ENCODE data around the gene ITIH2.
"Not testable (repeated sequence)": the region's sequence is repeated elsewhere in the genome, so short reads cannot be mapped to it uniquely, and the experiment has no call there.

ITIH2 gene

GRCh38 chr10:7707102-7707501, 4.0 kb downstream of the ITIH2 start:
- TF ChIP-seq, protein P1, sequence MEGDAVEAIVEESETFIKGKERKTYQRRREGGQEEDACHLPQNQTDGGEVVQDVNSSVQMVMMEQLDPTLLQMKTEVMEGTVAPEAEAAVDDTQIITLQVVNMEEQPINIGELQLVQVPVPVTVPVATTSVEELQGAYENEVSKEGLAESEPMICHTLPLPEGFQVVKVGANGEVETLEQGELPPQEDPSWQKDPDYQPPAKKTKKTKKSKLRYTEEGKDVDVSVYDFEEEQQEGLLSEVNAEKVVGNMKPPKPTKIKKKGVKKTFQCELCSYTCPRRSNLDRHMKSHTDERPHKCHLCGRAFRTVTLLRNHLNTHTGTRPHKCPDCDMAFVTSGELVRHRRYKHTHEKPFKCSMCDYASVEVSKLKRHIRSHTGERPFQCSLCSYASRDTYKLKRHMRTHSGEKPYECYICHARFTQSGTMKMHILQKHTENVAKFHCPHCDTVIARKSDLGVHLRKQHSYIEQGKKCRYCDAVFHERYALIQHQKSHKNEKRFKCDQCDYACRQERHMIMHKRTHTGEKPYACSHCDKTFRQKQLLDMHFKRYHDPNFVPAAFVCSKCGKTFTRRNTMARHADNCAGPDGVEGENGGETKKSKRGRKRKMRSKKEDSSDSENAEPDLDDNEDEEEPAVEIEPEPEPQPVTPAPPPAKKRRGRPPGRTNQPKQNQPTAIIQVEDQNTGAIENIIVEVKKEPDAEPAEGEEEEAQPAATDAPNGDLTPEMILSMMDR (IDR thresholded peaks at IDR 0.05; ENCODE audit: low read length, missing control alignments): no peak
- H3K4me3 ChIP-seq (replicated peaks; ENCODE audit: low read depth, low read length): no peak overlapping the region
- DNase-seq (ENCODE audit: low read depth): no peak

- TF ChIP-seq, protein P1 (IDR thresholded peaks at IDR 0.05; ENCODE audit: low read length, missing control alignments): no peak
- DNase-seq (ENCODE audit: low read depth): no peak
- no peak overlapping the region for H3K4me3 ChIP-seq (replicated peaks; ENCODE audit: low read depth, low read length)
Observed at GRCh38 chr10:7707858-7708622, 4.9 kb downstream of the ITIH2 start.

GRCh38 chr10:7708832-7709231, 5.7 kb downstream of the ITIH2 start:
- no peak overlapping the region for H3K4me3 ChIP-seq (replicated peaks; ENCODE audit: low read depth, low read length)
- DNase-seq (ENCODE audit: low read depth): no peak
- TF ChIP-seq, protein P1 (IDR thresholded peaks at IDR 0.05; ENCODE audit: low read length, missing control alignments): no peak

DNA sequence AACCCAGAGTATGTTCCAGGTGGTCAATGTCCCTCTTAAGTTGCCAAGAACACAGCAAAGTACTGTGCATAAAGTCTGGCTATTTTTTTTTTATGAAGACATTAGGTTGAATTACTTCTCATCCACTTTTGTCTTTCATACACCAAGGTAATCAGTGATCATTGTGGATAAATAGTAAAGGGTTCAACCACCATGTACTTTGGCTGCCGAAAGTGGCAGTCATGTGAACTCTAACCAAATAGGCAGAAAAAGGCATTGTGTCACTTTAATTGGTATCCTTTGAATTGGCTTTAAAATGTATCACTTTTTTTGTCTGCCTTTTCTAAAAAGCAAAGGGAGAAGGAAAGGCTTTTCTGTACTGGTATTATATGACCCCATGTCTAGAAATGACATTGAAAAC, 7.3 kb downstream of the ITIH2 start:
- no peak overlapping the region for H3K4me3 ChIP-seq (replicated peaks; ENCODE audit: low read depth, low read length)
- no peak for DNase-seq (ENCODE audit: low read depth)
- TF ChIP-seq, protein P1 (IDR thresholded peaks at IDR 0.05; ENCODE audit: low read length, missing control alignments): no peak

GRCh38 chr10:7711075-7711474, 8.0 kb downstream of the ITIH2 start:
- DNase-seq (ENCODE audit: low read depth); H3K4me3 ChIP-seq (replicated peaks; ENCODE audit: low read depth, low read length): not testable (repeated sequence)

DNA sequence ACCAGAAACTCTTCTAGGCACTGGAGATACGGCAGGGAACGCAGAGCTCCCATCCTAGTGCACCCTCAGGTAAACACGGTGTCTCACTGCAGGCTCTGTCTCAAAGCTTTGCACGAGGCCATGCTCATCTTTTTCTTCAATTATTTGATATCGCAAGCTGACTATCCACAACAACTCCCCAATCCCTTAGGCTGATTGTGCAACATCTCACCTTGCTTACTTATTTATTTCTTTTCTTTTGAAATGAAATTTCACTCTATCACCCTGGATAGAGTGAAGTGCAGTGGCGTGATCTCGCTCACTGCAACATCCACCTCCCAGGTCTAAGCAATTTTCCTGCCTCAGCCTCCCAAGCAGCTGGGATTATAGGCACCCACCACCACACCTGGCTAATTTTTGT, 12.4 kb downstream of the ITIH2 start:
- no peak overlapping the region for H3K4me3 ChIP-seq (replicated peaks; ENCODE audit: low read depth, low read length)
- TF ChIP-seq, protein P1 (IDR thresholded peaks at IDR 0.05; ENCODE audit: low read length, missing control alignments): no peak
- no peak for DNase-seq (ENCODE audit: low read depth)

DNA sequence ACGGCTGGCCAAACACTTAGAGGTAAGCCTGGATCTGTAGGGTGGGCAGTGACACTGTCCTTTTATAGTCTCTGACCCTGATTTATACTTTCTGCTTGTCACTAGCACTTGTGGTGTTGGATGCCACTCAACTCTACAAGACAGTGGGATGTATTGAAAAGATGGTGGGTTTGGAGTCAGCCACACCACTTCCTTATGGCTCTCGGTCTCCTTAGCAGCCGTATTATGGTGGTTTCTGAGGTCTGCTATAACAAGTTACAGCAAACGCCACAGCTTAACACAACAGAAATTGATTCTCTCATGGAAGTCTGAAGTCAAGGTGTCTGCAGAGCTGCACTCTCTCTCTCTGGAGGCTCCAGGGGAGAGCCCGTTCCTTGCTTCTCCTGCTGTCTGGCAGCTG, 14.7 kb downstream of the ITIH2 start:
- TF ChIP-seq, protein P1 (IDR thresholded peaks at IDR 0.05; ENCODE audit: low read length, missing control alignments): no peak
- H3K4me3 ChIP-seq (replicated peaks; ENCODE audit: low read depth, low read length): no peak overlapping the region
- DNase-seq (ENCODE audit: low read depth): no peak

Data from fibroblast of pulmonary artery (primary cell).